ENCODE results near the gene RNU1-3. TPM values are rescaled to one million over a fixed set of nuclear protein-coding genes. Genes with fewer than 3 reads are reported as not detected.
"Not testable (repeated sequence)": the region's sequence is repeated elsewhere in the genome, so short reads cannot be mapped to it uniquely, and the experiment has no call there.

Gene RNU1-3
- total RNA-seq, 1 donor from 2014 or later, result under 0.01 TPM

DNA sequence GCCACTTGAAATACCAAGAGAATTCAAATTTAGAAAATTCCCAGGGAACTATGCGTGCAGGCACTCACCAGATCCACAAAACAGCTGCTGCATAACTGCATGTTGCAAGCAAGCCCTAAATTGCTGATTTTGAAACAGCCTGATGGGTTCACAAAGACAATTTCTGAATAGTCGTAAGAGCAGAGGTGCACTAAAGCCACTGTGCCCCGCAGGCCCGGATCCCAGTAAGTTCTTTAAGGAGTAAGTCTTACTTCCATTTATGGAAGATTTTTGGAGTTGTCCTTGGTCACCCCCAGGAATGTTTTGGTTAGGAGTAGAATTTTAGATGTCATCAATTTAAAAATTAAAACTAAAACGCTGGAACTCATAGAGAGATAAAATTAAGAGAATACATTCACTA lies 7.2 kb upstream of the RNU1-3 start:
- H3K4me3 ChIP-seq; H3K27me3 ChIP-seq; H3K36me3 ChIP-seq; H3K27ac ChIP-seq; intact Hi-C loops (cut with DNase I); H3K4me1 ChIP-seq; DNase-seq (ENCODE audit: low spot score in 2 of 2); H3K9me3 ChIP-seq: not testable (repeated sequence)

DNA sequence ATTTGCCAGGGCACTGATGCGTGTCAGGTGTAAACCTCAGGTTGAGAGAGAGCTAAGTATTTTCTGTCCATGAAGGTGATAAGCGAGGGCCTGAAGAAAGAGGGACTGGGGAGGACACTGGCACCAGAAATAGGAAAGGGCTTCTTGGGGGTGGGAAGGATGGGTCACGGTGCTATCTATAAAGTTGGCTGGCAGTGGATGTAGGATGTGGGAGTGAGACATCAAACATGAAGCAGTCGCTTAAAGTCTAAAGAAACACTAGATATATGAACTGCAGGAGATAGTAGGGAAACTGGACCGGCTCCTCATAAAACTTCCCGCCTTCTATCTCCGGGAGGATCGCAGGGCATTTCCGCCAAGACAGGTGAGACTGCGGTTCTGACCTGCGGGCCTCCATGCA lies 912 bp downstream of the RNU1-3 start:
- H3K27me3 ChIP-seq; H3K27ac ChIP-seq; H3K36me3 ChIP-seq; DNase-seq (ENCODE audit: low spot score in 2 of 2); H3K4me3 ChIP-seq; intact Hi-C loops (cut with DNase I); H3K9me3 ChIP-seq; H3K4me1 ChIP-seq: not testable (repeated sequence)

GRCh38 chr1:16658234-16658633 lies 8.5 kb downstream of the RNU1-3 start:
- H3K27ac ChIP-seq; H3K9me3 ChIP-seq; H3K4me1 ChIP-seq; intact Hi-C loops (cut with DNase I); DNase-seq (ENCODE audit: low spot score in 2 of 2); H3K36me3 ChIP-seq; H3K4me3 ChIP-seq; H3K27me3 ChIP-seq: not testable (repeated sequence)

- H3K27ac ChIP-seq; H3K36me3 ChIP-seq; DNase-seq (ENCODE audit: low spot score in 2 of 2); H3K9me3 ChIP-seq; H3K4me3 ChIP-seq; intact Hi-C loops (cut with DNase I); H3K27me3 ChIP-seq; H3K4me1 ChIP-seq: not testable (repeated sequence)
These were observed 9.6 kb downstream of the RNU1-3 start for GRCh38 chr1:16656981-16657683.

- intact Hi-C loops (cut with DNase I); H3K9me3 ChIP-seq; DNase-seq (ENCODE audit: low spot score in 2 of 2); H3K27ac ChIP-seq; H3K36me3 ChIP-seq; H3K4me3 ChIP-seq; H3K27me3 ChIP-seq; H3K4me1 ChIP-seq: not testable (repeated sequence)
These were observed 10.2 kb downstream of the RNU1-3 start for GRCh38 chr1:16656574-16656973.

DNA sequence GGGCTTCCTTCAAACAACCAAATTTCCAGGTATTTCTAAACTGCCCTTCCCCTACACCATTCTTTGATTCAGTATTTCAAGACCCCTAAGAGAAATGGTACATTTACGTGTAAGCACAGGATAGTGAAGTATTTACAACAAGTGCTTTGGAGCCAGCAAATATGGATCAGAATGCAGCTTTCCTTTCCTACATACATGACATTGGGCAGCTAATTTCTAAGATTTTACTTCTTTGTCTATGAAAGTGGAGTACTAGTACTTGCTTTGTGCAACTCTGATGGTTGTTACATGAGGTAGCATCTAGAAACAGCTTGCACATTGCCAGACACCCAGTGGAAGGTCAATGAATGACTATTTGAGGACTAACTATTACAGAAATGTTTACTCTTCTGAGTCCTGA lies 15.2 kb downstream of the RNU1-3 start:
- H3K4me1 ChIP-seq; intact Hi-C loops (cut with DNase I); H3K36me3 ChIP-seq; H3K9me3 ChIP-seq; H3K27me3 ChIP-seq; H3K4me3 ChIP-seq; H3K27ac ChIP-seq; DNase-seq (ENCODE audit: low spot score in 2 of 2): not testable (repeated sequence)

DNA sequence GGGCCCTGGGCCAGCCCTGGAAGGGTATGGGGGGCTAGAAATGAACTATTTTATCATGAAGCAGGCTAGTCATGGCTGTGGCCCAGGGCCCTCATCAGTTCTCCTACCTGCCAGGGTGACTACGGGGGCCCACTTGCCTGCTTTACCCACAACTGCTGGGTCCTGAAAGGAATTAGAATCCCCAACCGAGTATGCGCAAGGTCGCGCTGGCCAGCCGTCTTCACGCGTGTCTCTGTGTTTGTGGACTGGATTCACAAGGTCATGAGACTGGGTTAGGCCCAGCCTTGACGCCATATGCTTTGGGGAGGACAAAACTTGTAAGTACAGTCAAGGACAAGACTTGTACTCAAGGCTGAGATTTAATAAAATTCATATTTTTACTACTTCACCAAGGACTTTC lies 16.8 kb downstream of the RNU1-3 start:
- H3K36me3 ChIP-seq; H3K27ac ChIP-seq; H3K4me3 ChIP-seq; H3K9me3 ChIP-seq; intact Hi-C loops (cut with DNase I); H3K4me1 ChIP-seq; DNase-seq (ENCODE audit: low spot score in 2 of 2); H3K27me3 ChIP-seq: not testable (repeated sequence)

DNA sequence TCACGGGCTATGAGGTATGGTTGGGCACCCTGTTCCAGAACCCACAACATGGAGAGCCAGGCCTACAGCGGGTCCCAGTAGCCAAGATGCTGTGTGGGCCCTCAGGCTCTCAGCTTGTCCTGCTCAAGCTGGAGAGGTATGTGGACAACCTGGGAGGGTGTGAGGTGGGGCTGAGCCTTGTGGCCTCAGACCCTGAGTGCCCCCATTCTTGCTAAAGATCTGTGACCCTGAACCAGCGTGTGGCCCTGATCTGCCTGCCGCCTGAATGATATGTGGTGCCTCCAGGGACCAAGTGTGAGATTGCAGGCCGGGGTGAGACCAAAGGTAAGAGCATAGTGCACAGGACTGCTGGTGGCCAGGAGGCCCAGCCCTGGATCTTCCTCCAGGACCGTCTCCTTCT lies 17.4 kb downstream of the RNU1-3 start:
- H3K9me3 ChIP-seq; H3K27me3 ChIP-seq; H3K4me3 ChIP-seq; H3K36me3 ChIP-seq; H3K27ac ChIP-seq; intact Hi-C loops (cut with DNase I); H3K4me1 ChIP-seq: not testable (repeated sequence)
- DNase-seq (ENCODE audit: low spot score in 2 of 2), result peak; percentile 8 to 64

DNA sequence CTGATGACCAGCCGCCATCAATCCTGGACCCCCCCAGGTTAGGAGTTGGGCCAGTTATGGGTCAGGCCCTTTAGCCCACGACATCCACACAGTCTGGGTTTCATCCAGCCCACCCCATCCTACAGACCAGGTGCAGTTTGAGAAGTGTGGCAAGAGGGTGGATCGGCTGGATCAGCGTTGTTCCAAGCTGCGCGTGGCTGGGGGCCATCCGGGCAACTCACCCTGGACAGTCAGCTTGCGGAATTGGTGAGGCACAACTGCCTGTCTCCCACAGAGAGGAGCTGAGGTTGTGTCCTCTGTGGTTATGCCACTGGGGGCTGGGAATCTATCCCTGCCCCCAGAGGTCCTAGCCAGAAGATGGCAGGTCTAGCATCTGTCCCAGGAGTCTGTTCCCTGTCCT lies 18.0 kb downstream of the RNU1-3 start:
- H3K27me3 ChIP-seq; H3K4me1 ChIP-seq; H3K36me3 ChIP-seq; H3K4me3 ChIP-seq; H3K27ac ChIP-seq; DNase-seq (ENCODE audit: low spot score in 2 of 2); H3K9me3 ChIP-seq; intact Hi-C loops (cut with DNase I): not testable (repeated sequence)

GRCh38 chr1:16648250-16648649 lies 18.5 kb downstream of the RNU1-3 start:
- H3K36me3 ChIP-seq; H3K27me3 ChIP-seq; H3K27ac ChIP-seq; DNase-seq (ENCODE audit: low spot score in 2 of 2); H3K9me3 ChIP-seq; intact Hi-C loops (cut with DNase I); H3K4me3 ChIP-seq: not testable (repeated sequence)
- H3K4me1 ChIP-seq, result peaks cover 7 to 13% of the 10 kb centered on the region in 2 donors

- H3K4me1 ChIP-seq, result peaks cover 12 to 20% of the 10 kb centered on the region in 2 donors
- intact Hi-C loops (cut with DNase I); H3K27me3 ChIP-seq; H3K9me3 ChIP-seq; H3K27ac ChIP-seq; H3K36me3 ChIP-seq: not testable (repeated sequence)
- peak overlapping the region; percentile 14 to 33 for H3K4me3 ChIP-seq
- DNase-seq (ENCODE audit: low spot score in 2 of 2), result peak in 1 of 2 donors; percentile 66
These were observed 19.3 kb downstream of the RNU1-3 start for GRCh38 chr1:16647179-16648176.

- H3K9me3 ChIP-seq; intact Hi-C loops (cut with DNase I); H3K4me3 ChIP-seq; H3K27me3 ChIP-seq; H3K27ac ChIP-seq; H3K36me3 ChIP-seq; DNase-seq (ENCODE audit: low spot score in 2 of 2): not testable (repeated sequence)
- H3K4me1 ChIP-seq, result peaks cover 12 to 22% of the 10 kb centered on the region in 2 donors
These were observed 20.0 kb downstream of the RNU1-3 start for GRCh38 chr1:16646716-16647115.

DNA sequence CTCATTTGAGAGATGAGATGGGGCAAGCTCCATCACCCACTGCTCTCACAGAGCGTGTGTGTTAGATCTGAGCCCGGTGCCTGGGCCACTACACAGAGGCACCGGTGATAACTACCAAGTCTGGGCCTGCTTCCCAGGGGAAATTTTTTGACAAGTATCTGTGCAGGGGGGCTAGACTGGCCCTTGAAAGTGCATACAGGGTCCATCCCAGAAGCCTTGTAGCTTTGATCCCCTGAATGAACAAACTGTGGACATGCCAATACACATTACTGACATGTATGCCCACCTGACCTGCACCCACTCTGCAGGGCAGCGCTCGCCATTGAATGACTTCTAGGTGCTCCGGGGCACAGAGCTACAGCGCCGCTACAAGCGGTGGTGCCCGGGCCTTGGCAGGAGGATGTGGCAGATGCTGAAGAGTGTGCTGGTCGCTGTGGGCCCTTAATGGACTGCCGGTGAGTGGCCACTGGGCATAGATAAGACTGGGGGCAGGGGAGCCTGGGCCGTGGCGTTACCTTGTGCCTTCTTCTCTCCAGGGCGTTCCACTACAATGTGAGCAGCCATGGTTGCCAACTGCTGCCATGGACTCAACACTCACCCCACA lies 20.6 kb downstream of the RNU1-3 start:
- H3K36me3 ChIP-seq; H3K27me3 ChIP-seq; H3K4me3 ChIP-seq; intact Hi-C loops (cut with DNase I); H3K27ac ChIP-seq; H3K9me3 ChIP-seq: not testable (repeated sequence)
- DNase-seq (ENCODE audit: low spot score in 2 of 2), result peak; percentile 7 to 69
- H3K4me1 ChIP-seq, result peaks cover 12 to 22% of the 10 kb centered on the region in 2 donors

Measured in ascending aorta (tissue), 2 donors.